Measurements from ENCODE around the gene GUCA1C. TPM values are rescaled to one million over a fixed set of nuclear protein-coding genes. Genes with fewer than 3 reads are reported as not detected.

The GUCA1C gene, protein sequence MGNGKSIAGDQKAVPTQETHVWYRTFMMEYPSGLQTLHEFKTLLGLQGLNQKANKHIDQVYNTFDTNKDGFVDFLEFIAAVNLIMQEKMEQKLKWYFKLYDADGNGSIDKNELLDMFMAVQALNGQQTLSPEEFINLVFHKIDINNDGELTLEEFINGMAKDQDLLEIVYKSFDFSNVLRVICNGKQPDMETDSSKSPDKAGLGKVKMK
- not detected in 2 replicates for total RNA-seq

DNA sequence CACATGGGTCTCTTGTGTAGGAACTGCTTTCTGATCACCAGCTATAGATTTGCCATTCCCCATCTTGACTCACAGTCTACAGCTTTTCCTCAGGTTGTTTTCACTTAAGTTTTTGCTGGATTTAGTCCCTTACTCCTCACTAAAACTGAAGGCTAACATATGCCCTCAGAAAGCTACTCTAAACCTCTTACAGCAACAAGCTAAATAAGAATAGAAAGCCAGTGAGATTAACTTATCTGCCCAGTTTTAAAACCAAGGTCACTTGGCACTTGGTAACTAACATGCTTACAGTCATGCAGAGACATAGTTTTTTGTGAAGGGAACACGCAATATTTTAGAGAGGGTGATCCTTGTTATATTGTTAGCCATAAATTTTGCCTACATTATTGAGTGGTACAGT, at the start of gene GUCA1C:
TSS of gene GUCA1C (minus strand) at position 180 of the 400 bp plus-strand sequence. CDS start at position 63, 117 bp downstream.

Other genes starting within 250 kb of the GUCA1C start
- not detected in 2 replicates for gene RETNLB, start 196.5 kb downstream of the GUCA1C start, total RNA-seq
- not detected in 2 replicates for gene TRAT1, start 131.1 kb downstream of the GUCA1C start, total RNA-seq
- not detected in 2 replicates for gene MORC1, start 164.3 kb upstream of the GUCA1C start, total RNA-seq
- not detected in 2 replicates for gene C3orf85, start 182.8 kb upstream of the GUCA1C start, total RNA-seq

All from articular chondrocyte of knee joint (primary cell).